ENCODE results near the gene ABLIM1.

- TF ChIP-seq CTCF (IDR thresholded peaks at IDR 0.05) (no peak), POLR2A (IDR thresholded peaks at IDR 0.05) (no peak)
Measured at GRCh38 chr10:114581071-114581470, 77.0 kb downstream of the ABLIM1 start.

Data from testis (tissue), 2 donors.